ENCODE results near the gene PSMD8. TPM values are rescaled to one million over a fixed set of nuclear protein-coding genes. Genes with fewer than 3 reads are reported as not detected.
A peak's percentile ranks its signal among the peaks of the same experiment; 100 is the strongest.

PSMD8 gene
- total RNA-seq, 1 experiment from 2014 or later, result 195 TPM

GRCh38 chr19:38392707-38393308, 18.4 kb downstream of the PSMD8 start:
- no peaks in the 10 kb centered on the region for H4K20me1 ChIP-seq (ENCODE audit: insufficient read depth)
- intact Hi-C loops (cut with micrococcal nuclease), result no loop called here
- no peaks in the 10 kb centered on the region for H3K27me3 ChIP-seq (ENCODE audit: insufficient read depth, low read length)
- no peaks in the 10 kb centered on the region for H3K9me2 ChIP-seq (ENCODE audit: insufficient read depth)
- H2AFZ ChIP-seq (ENCODE audit: low read depth, low read length, poor library complexity, severe bottlenecking), result no peak overlapping the region
- peak overlapping the region; percentile 60 for H3K4me2 ChIP-seq (ENCODE audit: low read length)
- H3K36me3 ChIP-seq (ENCODE audit: control insufficient read depth in 1 of 2, insufficient read depth in 2 of 2, low read length in 2 of 2), result no peaks in the 10 kb centered on the region; a peak in 1 of 4 replicates
- BruUV-seq (replicated peaks), result no TSS peak
- H3K4me1 ChIP-seq (ENCODE audit: control insufficient read depth in 1 of 2, insufficient read depth in 2 of 2, low read length in 2 of 2), result peaks cover 8 to 40% of the 10 kb centered on the region in 2 experiments
- H3K27ac ChIP-seq (ENCODE audit: low read depth, low read length), result no peak overlapping the region
- CTCF ChIA-PET, result interaction anchor here (4.0 kb wide), 1 partner anchor 10 kb away, joined by 18 read pairs; the partner anchor contains the start of gene FAM98C
- DNase-seq (ENCODE audit: low read depth, low spot score), result no peak
- H3K79me2 ChIP-seq (ENCODE audit: insufficient read depth, low read length), result no peaks in the 10 kb centered on the region
- POLR2A ChIA-PET, result interaction anchor here (0.7 kb wide), 1 partner anchor 61 kb away, joined by 5 read pairs; no protein-coding TSS in a partner anchor
- no peaks in the 10 kb centered on the region for H3K9me3 ChIP-seq (ENCODE audit: control insufficient read depth in 1 of 2, insufficient read depth in 1 of 2, low read depth in 1 of 2, low read length in 2 of 2)
- H3K4me3 ChIP-seq (replicated peaks in 1 of 2; ENCODE audit: low read depth in 1 of 2, low read length in 2 of 2), result no peak overlapping the region
- no peak overlapping the region; the same call in 1 of the 2 replicates for H3K9ac ChIP-seq (ENCODE audit: low read length)
- no peak for ATAC-seq
- RAD21 ChIA-PET (ENCODE audit: low non-redundant PET in 1 of 2, low total read pairs in 2 of 2, uncharacterized antibody in 2 of 2, unreplicated experiment in 2 of 2), result no interaction called here
- TF ChIP-seq EZH2 (IDR thresholded peaks at IDR 0.05) (no peak), ZBTB33 (IDR thresholded peaks at IDR 0.05; ENCODE audit: extremely low read depth, insufficient replicate concordance, low read length) (no peak), ZNF274 (IDR thresholded peaks at IDR 0.05; ENCODE audit: low read depth, low read length) (no peak), POLR2A (IDR thresholded peaks at IDR 0.05; ENCODE audit: borderline replicate concordance, extremely low read depth, insufficient read depth, insufficient read length) (no peak), SRF (IDR thresholded peaks at IDR 0.05; ENCODE audit: low read depth) (no peak), JUND (IDR thresholded peaks at IDR 0.05) (no peak), RAD21 (IDR thresholded peaks at IDR 0.05; ENCODE audit: low read depth) (no peak), TCF7L2 (IDR thresholded peaks at IDR 0.05; ENCODE audit: borderline replicate concordance, extremely low read depth, insufficient read depth, insufficient read length) (no peak), ATF3 (IDR thresholded peaks at IDR 0.05) (no peak), MAX (IDR thresholded peaks at IDR 0.05) (no peak), POLR2AphosphoS5 (IDR thresholded peaks at IDR 0.05; ENCODE audit: low read depth, low read length) (no peak), SIN3A (IDR thresholded peaks at IDR 0.05; ENCODE audit: low read depth) (no peak)
